HCT116 (cell line): Measurements from ENCODE around the gene CSNK1D. TPM values are rescaled to one million over a fixed set of nuclear protein-coding genes. Genes with fewer than 3 reads are reported as not detected.

Experiments used
- ATAC-seq: fragments of 200-7000 bp; cut with Tn5 transposase; 2 replicates; pipeline ENCODE4 v1.9.1; 2020; ENCODE audit warnings: mild to moderate bottlenecking, moderate library complexity
- BruUV-seq: library from RNA; stranded (reverse); fragments of 400-500 nt; replicated peaks from 2 replicates; lab custom pipeline; 2021; lab: Mats Ljungman, UMichigan
- CTCF ChIA-PET: fragments of 300-600 bp; sonication (Branson Sonifier 250); formaldehyde crosslinking; loops from one replicate; lab custom pipeline; 2021; ENCODE audit warnings: antibody characterized with exemption; lab: Charles Lee
- POLR2A ChIA-PET: fragments of 300-600, 350-600 bp; sonication (Branson Sonifier 250); formaldehyde crosslinking; loops from one replicate; lab custom pipeline; 2021; ENCODE audit warnings: antibody characterized with exemption; lab: Charles Lee
- RAD21 ChIA-PET, 2 experiments: fragments of 300-600 bp; sonication (Branson Sonifier 250); formaldehyde crosslinking; loops; one replicate each; lab custom pipeline; 2023; ENCODE audit warnings: low total read pairs in 2 of 2; ENCODE audit not compliant: uncharacterized antibody in 2 of 2, unreplicated experiment in 2 of 2, low non-redundant PET in 1 of 2; lab: Charles Lee
- DNase-seq: peaks from one replicate; pipeline ENCODE4 v3.0.0-alpha.2; 2010; ENCODE audit warnings: low read depth, low spot score
- H2AFZ ChIP-seq: fragments of 200-600 bp; shearing (Covaris generic), sonication (generic); 2 replicates; pipeline ENCODE4 v1.6.1; 2017; ENCODE audit warnings: low read depth, mixed run types, mixed read lengths, antibody characterized with exemption, low read length; ENCODE audit not compliant: poor library complexity, severe bottlenecking
- H3K27ac ChIP-seq: 2 replicates; pipeline ENCODE4 v1.5.1; 2012; ENCODE audit warnings: low read depth, low read length
- H3K27me3 ChIP-seq: fragments of 200-600 bp; sonication (generic); 2 replicates; pipeline ENCODE4 v1.6.1; 2016; ENCODE audit warnings: mixed run types, low read length, mixed read lengths; ENCODE audit not compliant: insufficient read depth
- H3K36me3 ChIP-seq, 2 experiments: fragments of 200-500 bp in 1 of 2; fragments of 200-600 bp in 1 of 2; sonication (Bioruptor generic) in 1 of 2; sonication (generic) in 1 of 2; 2 replicates each; pipeline versions ENCODE4 v1.5.1 to v1.6.1; 2014 to 2016; ENCODE audit warnings: low read length in 2 of 2, inconsistent platforms in 1 of 2, mixed read lengths in 1 of 2, mixed run types in 1 of 2; ENCODE audit not compliant: insufficient read depth in 2 of 2, control insufficient read depth in 1 of 2
- H3K4me1 ChIP-seq, 2 experiments: fragments of 200-600 bp in 1 of 2; sonication (generic) in 1 of 2; 2 replicates each; pipeline versions ENCODE4 v1.5.1 to v1.6.1; 2012 to 2017; ENCODE audit warnings: low read length in 2 of 2, inconsistent platforms in 1 of 2, mild to moderate bottlenecking in 1 of 2, mixed read lengths in 1 of 2, mixed run types in 1 of 2, moderate library complexity in 1 of 2; ENCODE audit not compliant: insufficient read depth in 2 of 2, control insufficient read depth in 1 of 2
- H3K4me2 ChIP-seq: fragments of 200-600 bp; sonication (generic); 2 replicates; pipeline ENCODE4 v1.6.1; 2017; ENCODE audit warnings: mixed run types, low read length, mixed read lengths
- H3K4me3 ChIP-seq, 2 experiments: fragments of 200-600 bp in 1 of 2; sonication (generic) in 1 of 2; replicated peaks in 1 of 2; 2 replicates each; pipeline ENCODE4 v1.5.1; 2011 to 2016; ENCODE audit warnings: low read length in 2 of 2, control low read depth in 1 of 2, low read depth in 1 of 2, mild to moderate bottlenecking in 1 of 2, mixed read lengths in 1 of 2, mixed run types in 1 of 2
- H3K79me2 ChIP-seq: fragments of 200-600 bp; sonication (generic); 2 replicates; pipeline ENCODE4 v1.6.1; 2017; ENCODE audit warnings: mild to moderate bottlenecking, mixed run types, low read length, moderate library complexity, mixed read lengths; ENCODE audit not compliant: insufficient read depth
- H3K9ac ChIP-seq: fragments of 200-600 bp; sonication (generic); 2 replicates; pipeline ENCODE4 v1.6.1; 2016; ENCODE audit warnings: low read length, mixed read lengths
- H3K9me2 ChIP-seq: fragments of 200-600 bp; sonication (generic), shearing (Covaris generic); 2 replicates; pipeline ENCODE4 v1.6.1; 2017; ENCODE audit warnings: mixed run types, mild to moderate bottlenecking, moderate library complexity; ENCODE audit not compliant: insufficient read depth
- H3K9me3 ChIP-seq, 2 experiments: fragments of 200-500 bp in 1 of 2; fragments of 200-600 bp in 1 of 2; sonication (Bioruptor generic) in 1 of 2; sonication (generic) in 1 of 2; 2 replicates each; pipeline ENCODE4 v1.6.1; 2014 to 2017; ENCODE audit warnings: low read length in 2 of 2, mixed read lengths in 2 of 2, inconsistent platforms in 1 of 2, low read depth in 1 of 2, mild to moderate bottlenecking in 1 of 2, mixed run types in 1 of 2, moderate library complexity in 1 of 2; ENCODE audit not compliant: control insufficient read depth in 1 of 2, insufficient read depth in 1 of 2
- H4K20me1 ChIP-seq: fragments of 200-600 bp; sonication (generic), shearing (Covaris generic); 2 replicates; pipeline ENCODE4 v1.6.1; 2017; ENCODE audit warnings: mixed run types, mild to moderate bottlenecking, moderate library complexity; ENCODE audit not compliant: insufficient read depth
- EZH2 ChIP-seq: fragments of 200-600 bp; sonication (generic); IDR thresholded peaks from 2 replicates; pipeline ENCODE4 v1.6.1; 2017; ENCODE audit warnings: antibody characterized with exemption, mixed run types
- FOSL1 ChIP-seq: IDR thresholded peaks from 2 replicates; pipeline ENCODE4 v1.6.1; 2012; ENCODE audit warnings: low read depth
- JUND ChIP-seq: IDR thresholded peaks from 2 replicates; pipeline ENCODE4 v1.6.1; 2012
- POLR2AphosphoS5 ChIP-seq: IDR thresholded peaks from 2 replicates; pipeline ENCODE4 v1.6.1; 2011; ENCODE audit warnings: mild to moderate bottlenecking, low read depth, low read length, moderate library complexity
- SIN3A ChIP-seq: IDR thresholded peaks from 2 replicates; pipeline ENCODE4 v1.6.1; 2012; ENCODE audit warnings: low read depth
- intact Hi-C: fragments of 100-400 bp; cut with micrococcal nuclease; formaldehyde crosslinking; loops from 2 replicates; pipeline ENCODE4 v1.10.0; 2022
- total RNA-seq: library from RNA; stranded (reverse); gene quantifications from one replicate; pipeline ENCODE4 v1.2.1, GENCODE V29; 2021; ENCODE audit not compliant: unreplicated experiment
- TF ChIP-seq, protein P1 (sequence below), 3 experiments: fragments of 200-600 bp in 1 of 3; sonication (generic) in 1 of 3; IDR thresholded peaks in 2 of 3; conservative IDR thresholded peaks in 1 of 3; 2 replicates each; pipeline ENCODE4 v1.5.1; 2012 to 2017; ENCODE audit warnings: low read depth in 2 of 3, low read length in 2 of 3, antibody characterized with exemption in 1 of 3, borderline replicate concordance in 1 of 3, control low read depth in 1 of 3, mild to moderate bottlenecking in 1 of 3, mixed read lengths in 1 of 3, mixed run types in 1 of 3, moderate library complexity in 1 of 3; ENCODE audit not compliant: insufficient read depth in 1 of 3

CSNK1D gene
- total RNA-seq, 1 experiment from 2014 or later = 176 TPM

DNA sequence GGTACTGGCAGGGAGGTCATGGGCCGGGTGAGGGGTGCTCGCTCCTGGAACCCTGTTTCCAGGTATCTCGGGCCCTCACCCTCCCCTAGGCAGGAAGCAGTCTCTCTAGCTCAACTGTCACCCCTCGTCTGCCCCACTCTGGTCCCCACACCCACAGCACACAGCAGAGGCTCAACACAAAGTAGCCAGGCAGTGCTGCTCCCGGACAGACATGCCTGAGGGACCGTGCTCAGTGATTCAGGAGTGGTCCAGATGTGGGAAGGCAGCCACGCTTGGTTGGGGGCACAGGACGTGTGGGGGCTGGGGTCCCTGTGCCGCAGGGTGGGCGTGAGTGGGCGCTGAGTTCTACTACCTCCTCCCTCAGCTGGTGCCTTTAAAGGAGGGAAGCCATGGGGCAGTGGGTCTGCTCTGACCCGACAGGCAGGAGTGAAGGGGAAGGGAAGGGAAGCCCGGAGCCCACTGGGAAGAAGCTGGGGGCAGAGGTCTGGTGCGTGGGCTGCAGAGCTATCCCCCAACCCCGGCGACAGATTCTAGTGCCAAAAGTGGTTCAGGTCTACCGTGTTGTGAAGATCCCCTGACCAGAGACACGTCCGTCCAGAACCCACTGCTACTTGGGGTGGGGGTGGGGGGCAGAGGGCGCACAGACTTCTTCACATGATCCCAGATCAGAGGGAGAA is 32.9 kb downstream of the CSNK1D start:
- RAD21 ChIA-PET = no interaction called here
- intact Hi-C loops = no loop called here
- Histone ChIP-seq H3K9me3 (no peaks in the 10 kb centered on the region), H3K27ac (peak overlapping the region; percentile 77; the same call in 1 of the 2 replicates), H3K79me2 (peaks cover 59% of the 10 kb centered on the region), H2AFZ (no peak overlapping the region), H3K4me2 (peak overlapping the region; percentile 45), H3K4me3 (no peak overlapping the region), H3K27me3 (no peaks in the 10 kb centered on the region), H3K36me3 (peaks cover 39 to 67% of the 10 kb centered on the region in 2 experiments), H3K9me2 (no peaks in the 10 kb centered on the region), H3K9ac (no peak overlapping the region), H3K4me1 (peaks cover 18 to 67% of the 10 kb centered on the region in 2 experiments; a peak in 3 of 4 replicates), H4K20me1 (peaks cover 23% of the 10 kb centered on the region; the same call in 1 of the 2 replicates)
- CTCF ChIA-PET = interaction anchor here (0.9 kb wide), 1 partner anchor 34 kb away, joined by 3 read pairs; no protein-coding TSS in a partner anchor
- TF ChIP-seq, protein P1, sequence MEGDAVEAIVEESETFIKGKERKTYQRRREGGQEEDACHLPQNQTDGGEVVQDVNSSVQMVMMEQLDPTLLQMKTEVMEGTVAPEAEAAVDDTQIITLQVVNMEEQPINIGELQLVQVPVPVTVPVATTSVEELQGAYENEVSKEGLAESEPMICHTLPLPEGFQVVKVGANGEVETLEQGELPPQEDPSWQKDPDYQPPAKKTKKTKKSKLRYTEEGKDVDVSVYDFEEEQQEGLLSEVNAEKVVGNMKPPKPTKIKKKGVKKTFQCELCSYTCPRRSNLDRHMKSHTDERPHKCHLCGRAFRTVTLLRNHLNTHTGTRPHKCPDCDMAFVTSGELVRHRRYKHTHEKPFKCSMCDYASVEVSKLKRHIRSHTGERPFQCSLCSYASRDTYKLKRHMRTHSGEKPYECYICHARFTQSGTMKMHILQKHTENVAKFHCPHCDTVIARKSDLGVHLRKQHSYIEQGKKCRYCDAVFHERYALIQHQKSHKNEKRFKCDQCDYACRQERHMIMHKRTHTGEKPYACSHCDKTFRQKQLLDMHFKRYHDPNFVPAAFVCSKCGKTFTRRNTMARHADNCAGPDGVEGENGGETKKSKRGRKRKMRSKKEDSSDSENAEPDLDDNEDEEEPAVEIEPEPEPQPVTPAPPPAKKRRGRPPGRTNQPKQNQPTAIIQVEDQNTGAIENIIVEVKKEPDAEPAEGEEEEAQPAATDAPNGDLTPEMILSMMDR (IDR thresholded peaks at IDR 0.05 in 2 of 3, conservative IDR thresholded peaks at IDR 0.05 in 1 of 3; ENCODE audit: borderline replicate concordance in 1 of 3, insufficient read depth in 1 of 3, low read depth in 2 of 3, low read length in 2 of 3) = no peak
- peak; percentile 80 for TF ChIP-seq SIN3A
- TF ChIP-seq POLR2AphosphoS5 = peak; percentile 55; the same call in 1 of the 2 replicates
- no TSS peak for BruUV-seq
- peak; percentile 1; the same call in 1 of the 2 replicates for ATAC-seq
- POLR2A ChIA-PET = interaction anchor here (2.2 to 4.0 kb wide), 2 partner anchors 11 to 35 kb away, joined by 4 to 27 read pairs; partner anchors contain the start of gene SLC16A3
- DNase-seq = no peak

GRCh38 chr17:82239926-82240505 is 33.5 kb downstream of the CSNK1D start:
- H3K9me2 ChIP-seq = no peaks in the 10 kb centered on the region
- no peak overlapping the region for H3K4me2 ChIP-seq
- no peaks in the 10 kb centered on the region for H3K27me3 ChIP-seq
- peaks cover 27% of the 10 kb centered on the region; the same call in 1 of the 2 replicates for H4K20me1 ChIP-seq
- no peak overlapping the region for H2AFZ ChIP-seq
- RAD21 ChIA-PET = no interaction called here
- intact Hi-C loops = no loop called here
- TF ChIP-seq FOSL1 (no peak), EZH2 (no peak), POLR2AphosphoS5 (peak; percentile 50), JUND (no peak)
- DNase-seq (no peak), ATAC-seq (peak; percentile 0; the same call in 1 of the 2 replicates)
- CTCF ChIA-PET = no interaction called here
- no TSS peak for BruUV-seq
- peaks cover 24 to 74% of the 10 kb centered on the region in 2 experiments for H3K4me1 ChIP-seq
- H3K79me2 ChIP-seq = peaks cover 59% of the 10 kb centered on the region
- no peak overlapping the region for H3K4me3 ChIP-seq
- no peaks in the 10 kb centered on the region for H3K9me3 ChIP-seq
- POLR2A ChIA-PET = interaction anchor here (2.2 to 4.0 kb wide), 2 partner anchors 10 to 34 kb away, joined by 4 to 27 read pairs; partner anchors contain the start of gene SLC16A3
- no peak overlapping the region for H3K9ac ChIP-seq
- H3K36me3 ChIP-seq = peaks cover 35 to 65% of the 10 kb centered on the region in 2 experiments
- peak overlapping the region; percentile 77; the same call in 1 of the 2 replicates for H3K27ac ChIP-seq
